HepG2 (cell line): ENCODE results near the gene KIF22. TPM values are rescaled to one million over a fixed set of nuclear protein-coding genes. Genes with fewer than 3 reads are reported as not detected.

Source experiments
- ARNTL ChIP-seq: sonication (generic); formaldehyde crosslinking; IDR thresholded peaks from 2 replicates; pipeline ENCODE4 v1.4.0; 2020; ENCODE audit warnings: mild to moderate bottlenecking, missing genetic modification reagents
- ATAD3A ChIP-seq: sonication (generic); formaldehyde crosslinking; IDR thresholded peaks from 2 replicates; pipeline ENCODE4 v1.4.0; 2020; ENCODE audit warnings: missing genetic modification reagents
- CHCHD3 ChIP-seq: sonication (generic); formaldehyde crosslinking; IDR thresholded peaks from 2 replicates; pipeline ENCODE4 v1.8.0; 2022; ENCODE audit warnings: mild to moderate bottlenecking, missing genetic modification reagents, moderate library complexity
- FLYWCH1 ChIP-seq: sonication (generic); formaldehyde crosslinking; IDR thresholded peaks from 2 replicates; pipeline ENCODE4 v1.8.1; 2023; ENCODE audit warnings: mild to moderate bottlenecking, missing genetic modification reagents
- LCORL ChIP-seq, 2 experiments: fragments of 450-650 bp in 1 of 2; sonication (generic) in 1 of 2; formaldehyde crosslinking in 1 of 2; IDR thresholded peaks; 2 replicates each; pipeline versions ENCODE4 v1.5.0 to v1.6.1; 2017 to 2020; ENCODE audit warnings: antibody characterized with exemption in 1 of 2, missing genetic modification reagents in 1 of 2
- MBD4 ChIP-seq: IDR thresholded peaks from 2 replicates; pipeline ENCODE4 v1.6.1; 2012; ENCODE audit warnings: low read length, inconsistent platforms, borderline replicate concordance
- MTF1 ChIP-seq: sonication (generic); formaldehyde crosslinking; IDR thresholded peaks from 2 replicates; pipeline ENCODE4 v1.5.0; 2020; ENCODE audit warnings: missing genetic modification reagents
- NAIF1 ChIP-seq: sonication (generic); formaldehyde crosslinking; IDR thresholded peaks from 2 replicates; pipeline ENCODE4 v1.5.0; 2020; ENCODE audit warnings: mild to moderate bottlenecking, missing genetic modification reagents, borderline replicate concordance
- SIN3B ChIP-seq: fragments of 150-350 bp; IDR thresholded peaks from 2 replicates; pipeline ENCODE4 v1.6.1; 2014; ENCODE audit warnings: low read length
- SMAD9 ChIP-seq: sonication (generic); formaldehyde crosslinking; IDR thresholded peaks from 2 replicates; pipeline ENCODE4 v1.5.1; 2020; ENCODE audit warnings: mild to moderate bottlenecking, missing genetic modification reagents
- TEAD3 ChIP-seq: optimal IDR thresholded peaks from 2 replicates; pipeline ENCODE3; 2016; ENCODE audit warnings: borderline replicate concordance
- ZNF160 ChIP-seq: sonication (generic); formaldehyde crosslinking; IDR thresholded peaks from 2 replicates; pipeline ENCODE4 v1.8.0; 2022; ENCODE audit warnings: mild to moderate bottlenecking, inconsistent platforms, missing genetic modification reagents
- ZNF234 ChIP-seq: sonication (generic); formaldehyde crosslinking; conservative IDR thresholded peaks from 2 replicates; pipeline ENCODE4 v1.5.1; 2020; ENCODE audit warnings: mild to moderate bottlenecking, missing genetic modification reagents
- ZNF260 ChIP-seq: sonication (generic); formaldehyde crosslinking; IDR thresholded peaks from 2 replicates; pipeline ENCODE4 v1.4.0; 2020; ENCODE audit warnings: missing genetic modification reagents, low read depth, mild to moderate bottlenecking, borderline replicate concordance
- ZNF292 ChIP-seq: sonication (generic); formaldehyde crosslinking; IDR thresholded peaks from 2 replicates; pipeline ENCODE4 v1.8.1; 2022; ENCODE audit warnings: mild to moderate bottlenecking, low read depth, missing genetic modification reagents, borderline replicate concordance
- ZNF615 ChIP-seq: sonication (generic); formaldehyde crosslinking; IDR thresholded peaks from 2 replicates; pipeline ENCODE4 v1.5.0; 2020; ENCODE audit warnings: mild to moderate bottlenecking, missing genetic modification reagents, borderline replicate concordance
- ZNF746 ChIP-seq: sonication (generic); formaldehyde crosslinking; IDR thresholded peaks from 2 replicates; pipeline ENCODE4 v1.8.0; 2022; ENCODE audit warnings: mild to moderate bottlenecking, missing genetic modification reagents
- ZNF761 ChIP-seq: sonication (generic); formaldehyde crosslinking; conservative IDR thresholded peaks from 2 replicates; pipeline ENCODE4 v1.4.0; 2020; ENCODE audit warnings: mild to moderate bottlenecking, missing genetic modification reagents
- ZNF777 ChIP-seq: sonication (generic); formaldehyde crosslinking; IDR thresholded peaks from 2 replicates; pipeline ENCODE4 v1.4.0; 2020; ENCODE audit warnings: missing genetic modification reagents
- polyA plus RNA-seq, 8 experiments: library from polyadenylated mRNA; depleted of rRNA in 3 of 8; stranded (reverse) in 7 of 8; unstranded in 1 of 8; fragments of >200 nt; fragmentation: Illumina TruSeq in 4 of 8; extraction: Trizol in 4 of 8; gene quantifications; 2 replicates each; pipeline versions ENCODE4 v1.2.1 to v1.2.3, GENCODE V29; 2011 to 2016; ENCODE audit warnings: low read depth in 4 of 8, missing spikeins in 1 of 8, mixed read lengths in 1 of 8; ENCODE audit not compliant: insufficient read depth in 1 of 8
- total RNA-seq, 5 experiments: library from RNA; depleted of rRNA; stranded (reverse); fragments of >200 nt; fragmentation: Illumina TruSeq; extraction: Trizol; gene quantifications; 2 replicates each; pipeline ENCODE4 v1.2.3, GENCODE V29; 2016; ENCODE audit warnings: low read depth in 1 of 5
- TF ChIP-seq, protein P1 (sequence below): sonication (generic); formaldehyde crosslinking; IDR thresholded peaks from 2 replicates; pipeline ENCODE4 v1.5.0; 2020; ENCODE audit warnings: missing genetic modification reagents, mild to moderate bottlenecking, borderline replicate concordance
- TF ChIP-seq, protein P2 (sequence below): conservative IDR thresholded peaks from 2 replicates; pipeline ENCODE4 v1.6.1; 2018; ENCODE audit warnings: missing genetic modification reagents
- TF ChIP-seq, protein P3 (sequence below): IDR thresholded peaks from 2 replicates; pipeline ENCODE4 v1.6.1; 2016; ENCODE audit warnings: missing compliant biosample characterization, missing genetic modification reagents, borderline replicate concordance
- TF ChIP-seq, protein P4 (sequence below): IDR thresholded peaks from 2 replicates; pipeline ENCODE4 v1.6.1; 2016; ENCODE audit warnings: missing genetic modification reagents, missing compliant biosample characterization
- TF ChIP-seq, protein P5 (sequence below): sonication (generic); formaldehyde crosslinking; IDR thresholded peaks from 2 replicates; pipeline ENCODE4 v1.4.0; 2020; ENCODE audit warnings: missing genetic modification reagents, borderline replicate concordance

The KIF22 gene
- total and polyA plus RNA-seq, 2 of the 13 experiments (the other 11 are each of a cell fraction or from before 2014, with no cell fraction given): 95.8 to 118 TPM

GRCh38 chr16:29765167-29766032, 25.2 kb upstream of the KIF22 start (continued):
- TF ChIP-seq NAIF1 (CRISPR knock-in tag) (0 out of 2 replicates have a peak, but pooled peaks have one; percentile 59), MBD4 (no peak), ZNF260 (CRISPR knock-in tag) (no peak), ZNF292 (peak; percentile 98), SIN3B (no peak; the same call in 1 of the 2 replicates), MTF1 (CRISPR knock-in tag) (no peak), ZNF746 (CRISPR knock-in tag) (peak; percentile 94), SMAD9 (CRISPR knock-in tag) (no peak; the same call in 1 of the 2 replicates), TEAD3 (CRISPR knock-in tag) (peak; percentile 84), ZNF234 (CRISPR knock-in tag) (no peak), ATAD3A (CRISPR knock-in tag) (no peak), LCORL (IDR thresholded peaks at IDR 0.05) (peak; percentile 42; the same call in 1 of the 2 replicates), LCORL (CRISPR knock-in tag; IDR thresholded peaks at IDR 0.05) (peak; percentile 100), ZNF777 (CRISPR knock-in tag) (peak; percentile 62; the same call in 1 of the 2 replicates), ZNF761 (CRISPR knock-in tag) (peak; percentile 77; the same call in 1 of the 2 replicates), ZNF160 (CRISPR knock-in tag) (peak; percentile 77), ZNF615 (0 out of 2 replicates have a peak, but pooled peaks have one; percentile 34), CHCHD3 (CRISPR knock-in tag) (no peak), ARNTL (CRISPR knock-in tag) (peak; percentile 79), FLYWCH1 (CRISPR knock-in tag) (no peak)
- TF ChIP-seq, protein P1, sequence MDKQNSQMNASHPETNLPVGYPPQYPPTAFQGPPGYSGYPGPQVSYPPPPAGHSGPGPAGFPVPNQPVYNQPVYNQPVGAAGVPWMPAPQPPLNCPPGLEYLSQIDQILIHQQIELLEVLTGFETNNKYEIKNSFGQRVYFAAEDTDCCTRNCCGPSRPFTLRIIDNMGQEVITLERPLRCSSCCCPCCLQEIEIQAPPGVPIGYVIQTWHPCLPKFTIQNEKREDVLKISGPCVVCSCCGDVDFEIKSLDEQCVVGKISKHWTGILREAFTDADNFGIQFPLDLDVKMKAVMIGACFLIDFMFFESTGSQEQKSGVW (CRISPR knock-in tag): no peak
- TF ChIP-seq, protein P2, sequence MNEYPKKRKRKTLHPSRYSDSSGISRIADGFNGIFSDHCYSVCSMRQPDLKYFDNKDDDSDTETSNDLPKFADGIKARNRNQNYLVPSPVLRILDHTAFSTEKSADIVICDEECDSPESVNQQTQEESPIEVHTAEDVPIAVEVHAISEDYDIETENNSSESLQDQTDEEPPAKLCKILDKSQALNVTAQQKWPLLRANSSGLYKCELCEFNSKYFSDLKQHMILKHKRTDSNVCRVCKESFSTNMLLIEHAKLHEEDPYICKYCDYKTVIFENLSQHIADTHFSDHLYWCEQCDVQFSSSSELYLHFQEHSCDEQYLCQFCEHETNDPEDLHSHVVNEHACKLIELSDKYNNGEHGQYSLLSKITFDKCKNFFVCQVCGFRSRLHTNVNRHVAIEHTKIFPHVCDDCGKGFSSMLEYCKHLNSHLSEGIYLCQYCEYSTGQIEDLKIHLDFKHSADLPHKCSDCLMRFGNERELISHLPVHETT (CRISPR knock-in tag): 0 out of 2 replicates have a peak, but pooled peaks have one; percentile 43
- TF ChIP-seq, protein P3, sequence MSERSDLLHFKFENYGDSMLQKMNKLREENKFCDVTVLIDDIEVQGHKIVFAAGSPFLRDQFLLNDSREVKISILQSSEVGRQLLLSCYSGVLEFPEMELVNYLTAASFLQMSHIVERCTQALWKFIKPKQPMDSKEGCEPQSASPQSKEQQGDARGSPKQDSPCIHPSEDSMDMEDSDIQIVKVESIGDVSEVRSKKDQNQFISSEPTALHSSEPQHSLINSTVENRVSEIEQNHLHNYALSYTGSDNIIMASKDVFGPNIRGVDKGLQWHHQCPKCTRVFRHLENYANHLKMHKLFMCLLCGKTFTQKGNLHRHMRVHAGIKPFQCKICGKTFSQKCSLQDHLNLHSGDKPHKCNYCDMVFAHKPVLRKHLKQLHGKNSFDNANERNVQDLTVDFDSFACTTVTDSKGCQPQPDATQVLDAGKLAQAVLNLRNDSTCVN (CRISPR knock-in tag): no peak; the same call in 1 of the 2 replicates
- TF ChIP-seq, protein P4, sequence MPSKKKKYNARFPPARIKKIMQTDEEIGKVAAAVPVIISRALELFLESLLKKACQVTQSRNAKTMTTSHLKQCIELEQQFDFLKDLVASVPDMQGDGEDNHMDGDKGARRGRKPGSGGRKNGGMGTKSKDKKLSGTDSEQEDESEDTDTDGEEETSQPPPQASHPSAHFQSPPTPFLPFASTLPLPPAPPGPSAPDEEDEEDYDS: peak; percentile 46; the same call in 1 of the 2 replicates
- TF ChIP-seq, protein P5, sequence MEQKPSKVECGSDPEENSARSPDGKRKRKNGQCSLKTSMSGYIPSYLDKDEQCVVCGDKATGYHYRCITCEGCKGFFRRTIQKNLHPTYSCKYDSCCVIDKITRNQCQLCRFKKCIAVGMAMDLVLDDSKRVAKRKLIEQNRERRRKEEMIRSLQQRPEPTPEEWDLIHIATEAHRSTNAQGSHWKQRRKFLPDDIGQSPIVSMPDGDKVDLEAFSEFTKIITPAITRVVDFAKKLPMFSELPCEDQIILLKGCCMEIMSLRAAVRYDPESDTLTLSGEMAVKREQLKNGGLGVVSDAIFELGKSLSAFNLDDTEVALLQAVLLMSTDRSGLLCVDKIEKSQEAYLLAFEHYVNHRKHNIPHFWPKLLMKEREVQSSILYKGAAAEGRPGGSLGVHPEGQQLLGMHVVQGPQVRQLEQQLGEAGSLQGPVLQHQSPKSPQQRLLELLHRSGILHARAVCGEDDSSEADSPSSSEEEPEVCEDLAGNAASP (CRISPR knock-in tag): peak; percentile 100
